Caco-2 (cell line): ENCODE results near the gene DAPK1. TPM values are rescaled to one million over a fixed set of nuclear protein-coding genes. Genes with fewer than 3 reads are reported as not detected.

Experiments
- BruUV-seq: library from RNA; stranded (reverse); fragments of 400-500 nt; replicated peaks from 2 replicates; lab custom pipeline; 2021; lab: Mats Ljungman, UMichigan
- CTCF ChIA-PET: fragments of 300-600 bp; sonication (Branson Sonifier 250); formaldehyde crosslinking; loops from one replicate; lab custom pipeline; 2022; ENCODE audit warnings: antibody characterized with exemption; lab: Charles Lee
- POLR2A ChIA-PET: fragments of 300-600 bp; sonication (Branson Sonifier 250); formaldehyde crosslinking; loops from one replicate; lab custom pipeline; 2022; ENCODE audit warnings: antibody characterized with exemption; lab: Charles Lee
- DNase-seq, 2 experiments: peaks; one replicate each; pipeline versions ENCODE4 v3.0.0 to v3.0.0-alpha.2; 2020 to 2022
- H3K27me3 ChIP-seq: replicated peaks from 2 replicates; pipeline ENCODE4 v1.6.0; 2011; ENCODE audit warnings: low read length; ENCODE audit not compliant: control insufficient read depth, insufficient read depth
- H3K36me3 ChIP-seq: 2 replicates; pipeline ENCODE4 v1.5.1; 2011; ENCODE audit warnings: low read length; ENCODE audit not compliant: control insufficient read depth, insufficient read depth
- H3K4me1 ChIP-seq: fragments of 250-450 bp; sonication (Bioruptor Pico); 2 replicates; pipeline ENCODE4 v1.5.1; 2020; ENCODE audit warnings: mild to moderate bottlenecking
- H3K4me3 ChIP-seq: 2 replicates; pipeline ENCODE4 v1.5.1; 2011; ENCODE audit warnings: low read depth, mild to moderate bottlenecking, control low read depth, low read length
- H3K9me3 ChIP-seq: fragments of 250-450 bp; sonication (Bioruptor Pico); 2 replicates; pipeline ENCODE4 v1.5.1; 2020; ENCODE audit warnings: mild to moderate bottlenecking, moderate library complexity
- H3K27ac Mint-ChIP-seq: one replicate; pipeline ENCODE4 v1.8.0; 2022; ENCODE audit warnings: mixed read lengths; ENCODE audit not compliant: unreplicated experiment
- H3K27me3 Mint-ChIP-seq: one replicate; pipeline ENCODE4 v1.8.0; 2022; ENCODE audit warnings: mixed read lengths; ENCODE audit not compliant: insufficient read depth, unreplicated experiment
- H3K36me3 Mint-ChIP-seq: one replicate; pipeline ENCODE4 v1.8.0; 2022; ENCODE audit warnings: mild to moderate bottlenecking, mixed read lengths; ENCODE audit not compliant: insufficient read depth, unreplicated experiment
- H3K4me1 Mint-ChIP-seq: one replicate; pipeline ENCODE4 v1.8.0; 2022; ENCODE audit warnings: low read depth, mixed read lengths; ENCODE audit not compliant: unreplicated experiment
- H3K4me3 Mint-ChIP-seq: one replicate; pipeline ENCODE4 v1.8.0; 2022; ENCODE audit warnings: mild to moderate bottlenecking, moderate library complexity, mixed read lengths; ENCODE audit not compliant: unreplicated experiment
- H3K9me3 Mint-ChIP-seq: one replicate; pipeline ENCODE4 v1.8.0; 2022; ENCODE audit warnings: mixed read lengths; ENCODE audit not compliant: unreplicated experiment
- CTCF ChIP-seq, 2 experiments: fragments of 200-600 bp in 1 of 2; IDR thresholded peaks; 1 replicate in 1 of 2; 2 replicates in 1 of 2; pipeline versions ENCODE4 v1.5.1 to v1.8.0; 2011 to 2022; ENCODE audit warnings: antibody characterized with exemption in 1 of 2, control low read depth in 1 of 2, inconsistent platforms in 1 of 2, low read depth in 1 of 2, low read length in 1 of 2, mild to moderate bottlenecking in 1 of 2, moderate library complexity in 1 of 2; ENCODE audit not compliant: insufficient read depth in 1 of 2, severe bottlenecking in 1 of 2, unreplicated experiment in 1 of 2
- intact Hi-C: fragments of 100-400 bp; cut with micrococcal nuclease; formaldehyde crosslinking; loops from one replicate; pipeline ENCODE4 v1.10.0; 2022; ENCODE audit not compliant: unreplicated experiment
- total RNA-seq: library from RNA; stranded (reverse); gene quantifications from 2 replicates; pipeline ENCODE4 v1.2.3, GENCODE V29; 2022

Gene DAPK1
- total RNA-seq, 1 experiment from 2014 or later = 79.2 TPM

- H3K4me1 Mint-ChIP-seq = no peaks in the 10 kb centered on the region
- H3K36me3 Mint-ChIP-seq = peaks cover 31% of the 10 kb centered on the region
- no peaks in the 10 kb centered on the region for H3K9me3 Mint-ChIP-seq
Measured at GRCh38 chr9:87673446-87674120, 175.9 kb downstream of the DAPK1 start.

DNA sequence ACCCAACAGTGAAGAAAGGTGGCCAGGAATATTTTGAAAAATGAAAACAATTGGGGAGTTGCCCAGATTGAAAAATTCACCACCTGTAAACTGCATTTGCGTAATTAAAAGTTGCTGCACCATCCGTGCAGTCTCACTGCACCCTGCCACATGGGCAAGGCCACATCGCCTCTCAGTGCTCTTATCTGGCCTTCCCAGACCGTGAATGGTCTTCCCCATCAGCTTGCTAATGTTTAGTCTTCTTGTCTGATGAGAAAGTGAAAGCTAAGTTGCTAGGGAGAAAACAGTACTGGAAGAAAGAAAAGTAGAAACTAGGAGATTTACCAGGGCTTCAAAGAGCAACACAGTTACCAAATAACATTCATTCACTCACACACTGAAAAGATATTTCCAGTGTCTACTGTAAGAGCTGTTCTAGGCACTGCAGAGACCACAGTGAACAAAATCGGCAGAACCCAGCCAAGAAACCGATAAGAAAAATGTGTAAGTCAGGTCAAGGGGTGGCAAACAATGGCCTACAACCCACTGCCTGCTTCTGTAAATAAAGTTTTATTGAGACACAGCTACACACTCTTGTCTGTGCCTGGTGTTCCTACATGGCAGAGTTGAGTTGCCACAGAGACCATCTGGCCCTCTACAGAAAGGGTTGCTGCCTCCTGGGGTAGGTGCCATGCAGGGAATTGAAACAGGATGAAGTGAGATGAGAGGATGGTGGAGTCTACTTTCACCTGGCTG is 177.1 kb downstream of the DAPK1 start:
- no peak overlapping the region for H3K4me3 Mint-ChIP-seq
- Histone ChIP-seq H3K27me3 (no peaks in the 10 kb centered on the region), H3K4me1 (no peaks in the 10 kb centered on the region), H3K9me3 (no peaks in the 10 kb centered on the region), H3K36me3 (no peaks in the 10 kb centered on the region; the same call in 1 of the 2 replicates), H3K4me3 (no peak overlapping the region)
- no peak for DNase-seq
- no peaks in the 10 kb centered on the region for H3K9me3 Mint-ChIP-seq
- H3K4me1 Mint-ChIP-seq = no peaks in the 10 kb centered on the region
- peaks cover 27% of the 10 kb centered on the region for H3K36me3 Mint-ChIP-seq
- H3K27ac Mint-ChIP-seq = no peak overlapping the region
- no TSS peak for BruUV-seq
- no peaks in the 10 kb centered on the region for H3K27me3 Mint-ChIP-seq
- intact Hi-C loops = no loop called here
- TF ChIP-seq CTCF (IDR thresholded peaks at IDR 0.05; ENCODE audit: insufficient read depth in 1 of 2, low read depth in 1 of 2, low read length in 1 of 2, severe bottlenecking in 1 of 2, unreplicated experiment in 1 of 2) = no peak
- POLR2A ChIA-PET = no interaction called here
- CTCF ChIA-PET = interaction anchor here (0.6 kb wide), 1 partner anchor 33 kb away, joined by 3 read pairs; no protein-coding TSS in a partner anchor

More at GRCh38 chr9:87673446-87674120, 175.9 kb downstream of the DAPK1 start:
- no peak for DNase-seq
- intact Hi-C loops = no loop called here
- Mint-ChIP-seq H3K27ac (no peak overlapping the region), H3K27me3 (no peaks in the 10 kb centered on the region), H3K4me3 (no peak overlapping the region)
- Histone ChIP-seq H3K4me3 (no peak overlapping the region), H3K9me3 (no peaks in the 10 kb centered on the region), H3K4me1 (no peaks in the 10 kb centered on the region), H3K27me3 (no peaks in the 10 kb centered on the region), H3K36me3 (no peaks in the 10 kb centered on the region; the same call in 1 of the 2 replicates)
- ChIA-PET POLR2A (no interaction called here), CTCF (interaction anchor here (0.6 kb wide), 1 partner anchor 34 kb away, joined by 3 read pairs; no protein-coding TSS in a partner anchor)
- TF ChIP-seq CTCF (IDR thresholded peaks at IDR 0.05; ENCODE audit: insufficient read depth in 1 of 2, low read depth in 1 of 2, low read length in 1 of 2, severe bottlenecking in 1 of 2, unreplicated experiment in 1 of 2) = no peak
- no TSS peak for BruUV-seq

DNA sequence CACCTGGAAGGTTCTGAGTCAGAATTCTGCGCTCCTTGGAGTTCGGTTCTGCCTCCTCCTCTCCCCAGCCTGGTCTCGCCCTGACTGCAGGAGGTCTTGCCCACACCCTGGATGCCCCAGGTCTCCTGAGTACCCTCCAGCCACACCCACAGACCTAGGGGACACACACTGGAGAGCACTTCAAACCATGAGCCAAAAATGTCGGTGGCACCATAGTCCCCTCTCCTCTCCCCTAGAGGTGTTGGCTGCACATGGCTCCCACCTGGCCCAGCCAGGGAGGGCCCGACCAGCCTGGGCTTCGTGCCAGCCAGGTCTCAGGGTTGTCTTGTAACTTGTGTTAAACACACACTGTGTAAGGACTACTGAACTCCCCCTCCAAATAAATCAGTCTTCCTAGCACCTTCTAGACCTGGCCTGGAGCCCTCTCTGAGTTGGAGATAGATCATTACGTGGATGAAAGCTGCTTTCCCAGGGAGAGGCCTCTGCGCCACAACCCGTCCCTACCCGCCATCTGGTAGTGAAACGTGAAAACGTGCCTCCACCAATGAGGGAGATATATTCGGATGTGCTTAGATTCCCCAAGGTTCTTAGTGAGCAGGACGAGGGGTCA is 178.3 kb downstream of the DAPK1 start:
- POLR2A ChIA-PET = no interaction called here
- Mint-ChIP-seq H3K4me3 (no peak overlapping the region), H3K27me3 (no peaks in the 10 kb centered on the region), H3K27ac (no peak overlapping the region), H3K36me3 (peaks cover 24% of the 10 kb centered on the region), H3K4me1 (no peaks in the 10 kb centered on the region), H3K9me3 (no peaks in the 10 kb centered on the region)
- no peak for TF ChIP-seq CTCF (IDR thresholded peaks at IDR 0.05; ENCODE audit: insufficient read depth in 1 of 2, low read depth in 1 of 2, low read length in 1 of 2, severe bottlenecking in 1 of 2, unreplicated experiment in 1 of 2)
- Histone ChIP-seq H3K4me3 (no peak overlapping the region), H3K27me3 (no peaks in the 10 kb centered on the region), H3K36me3 (no peaks in the 10 kb centered on the region; the same call in 1 of the 2 replicates), H3K9me3 (no peaks in the 10 kb centered on the region), H3K4me1 (no peaks in the 10 kb centered on the region)
- no peak for DNase-seq
- no TSS peak for BruUV-seq
- CTCF ChIA-PET = no interaction called here
- intact Hi-C loops = no loop called here
